GM19397 (cell line): ENCODE measurements around the gene AP3B1.

Experiments used
- ATAC-seq: cut with Tn5 transposase; IDR thresholded peaks from one replicate; pipeline ENCODE4 v1.9.1; 2021; ENCODE audit warnings: mild to moderate bottlenecking, moderate library complexity; ENCODE audit not compliant: unreplicated experiment

The AP3B1 gene

GRCh38 chr5:78294248-78295034 lies at the start of gene AP3B1:
AP3B1 (minus strand) TSS chr5:78294698; CDS start chr5:78294579, 119 bp downstream.
- peak; percentile 86 for ATAC-seq

GRCh38 chr5:78341440-78341839 lies 46.9 kb upstream of the AP3B1 start:
- no peak for ATAC-seq

- no peak for ATAC-seq
Observed at GRCh38 chr5:78339617-78340436, 45.3 kb upstream of the AP3B1 start.

- no peak for ATAC-seq
Observed at GRCh38 chr5:78336698-78337097, 42.2 kb upstream of the AP3B1 start.

GRCh38 chr5:78335976-78336375 lies 41.5 kb upstream of the AP3B1 start:
- ATAC-seq, result no peak

GRCh38 chr5:78334811-78335210 lies 40.3 kb upstream of the AP3B1 start:
- no peak for ATAC-seq

GRCh38 chr5:78331523-78332080 lies 37.1 kb upstream of the AP3B1 start:
- ATAC-seq, result no peak

- ATAC-seq, result no peak
Observed at GRCh38 chr5:78328585-78329173, 34.2 kb upstream of the AP3B1 start.

- no peak for ATAC-seq
Observed at GRCh38 chr5:78327761-78328510, 33.4 kb upstream of the AP3B1 start.

- ATAC-seq, result no peak
Observed at GRCh38 chr5:78326930-78327329, 32.4 kb upstream of the AP3B1 start.

GRCh38 chr5:78323241-78323640 lies 28.7 kb upstream of the AP3B1 start:
- ATAC-seq, result no peak

- no peak for ATAC-seq
Observed at GRCh38 chr5:78320401-78320800, 25.9 kb upstream of the AP3B1 start.

- no peak for ATAC-seq
Observed at GRCh38 chr5:78318337-78318736, 23.8 kb upstream of the AP3B1 start.

- no peak for ATAC-seq
Observed at GRCh38 chr5:78317515-78317914, 23.0 kb upstream of the AP3B1 start.

GRCh38 chr5:78308703-78309102 lies 14.2 kb upstream of the AP3B1 start:
- no peak for ATAC-seq

- ATAC-seq, result no peak
Observed at GRCh38 chr5:78300464-78301045, 6.1 kb upstream of the AP3B1 start.

- ATAC-seq, result peak; percentile 32
Observed at GRCh38 chr5:78295035-78295961, 800 bp upstream of the AP3B1 start.

- ATAC-seq, result no peak
Observed at GRCh38 chr5:78293851-78294247, 649 bp downstream of the AP3B1 start.

GRCh38 chr5:78291687-78292086 lies 2.8 kb downstream of the AP3B1 start:
- ATAC-seq, result no peak
